COR-L47 (cell line): ENCODE results near the gene U2SURP.

Experiments used
- DNase-seq: peaks from one replicate; lab custom pipeline; 2025; lab: John Stamatoyannopoulos, UW

Gene U2SURP

DNA sequence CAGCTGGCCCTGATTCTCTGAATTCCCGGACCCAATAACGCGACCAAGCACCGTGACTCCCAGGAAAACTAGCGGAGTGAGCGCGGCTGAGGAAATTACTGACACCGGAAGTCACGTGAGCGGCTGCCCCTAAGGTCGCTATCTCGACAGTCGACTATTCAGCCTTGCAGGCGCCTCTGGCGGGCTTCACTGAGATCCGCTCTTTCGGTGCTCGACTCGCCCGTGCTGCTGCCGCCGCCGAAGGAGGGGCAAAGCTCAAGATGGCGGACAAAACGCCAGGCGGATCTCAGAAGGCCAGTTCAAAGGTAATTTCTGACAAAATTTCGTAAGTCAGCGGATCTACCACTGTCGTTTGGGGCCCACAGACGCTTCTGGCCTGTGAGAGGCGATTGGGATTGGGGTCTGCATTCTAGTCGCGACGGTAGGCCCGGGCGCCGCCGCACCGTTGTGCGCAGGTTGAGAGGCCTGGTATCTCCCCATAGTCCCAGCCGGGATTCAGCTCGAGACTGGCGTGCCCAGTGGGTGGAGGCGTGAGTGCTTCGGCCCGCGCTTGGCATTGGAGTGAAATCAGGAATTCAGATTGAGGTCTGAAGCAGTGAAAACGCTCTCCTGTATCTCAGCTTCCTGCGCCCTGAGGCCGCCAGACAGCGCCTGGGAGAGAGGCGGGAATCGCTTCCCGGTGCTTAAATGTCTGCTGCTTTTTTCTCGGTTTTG lies at the start of gene U2SURP:
U2SURP (plus strand) TSS at position 202 of the 714 bp plus-strand sequence; CDS start at position 261, 59 bp downstream.
- peak; percentile 100 for DNase-seq

DNA sequence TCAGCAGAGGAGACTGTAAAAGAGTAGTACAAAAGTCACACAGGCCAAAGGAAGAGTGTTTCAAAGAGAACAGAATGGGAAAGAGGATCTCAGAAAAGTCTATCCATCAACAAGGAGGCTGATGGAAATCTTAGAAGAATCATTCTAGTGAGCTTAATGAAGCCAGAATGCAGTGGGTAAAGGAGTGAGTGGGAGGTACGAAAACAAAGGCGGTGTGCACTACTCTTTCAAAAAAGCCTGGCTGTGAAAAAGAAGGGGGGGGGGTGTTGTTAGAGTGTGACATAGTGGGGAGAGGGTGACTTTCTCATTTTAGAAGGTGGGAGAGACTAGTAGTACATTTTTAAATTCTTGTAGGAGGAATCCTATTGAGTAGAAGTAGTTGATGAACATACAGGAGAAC lies 49.6 kb upstream of the U2SURP start:
- no peak for DNase-seq

DNA sequence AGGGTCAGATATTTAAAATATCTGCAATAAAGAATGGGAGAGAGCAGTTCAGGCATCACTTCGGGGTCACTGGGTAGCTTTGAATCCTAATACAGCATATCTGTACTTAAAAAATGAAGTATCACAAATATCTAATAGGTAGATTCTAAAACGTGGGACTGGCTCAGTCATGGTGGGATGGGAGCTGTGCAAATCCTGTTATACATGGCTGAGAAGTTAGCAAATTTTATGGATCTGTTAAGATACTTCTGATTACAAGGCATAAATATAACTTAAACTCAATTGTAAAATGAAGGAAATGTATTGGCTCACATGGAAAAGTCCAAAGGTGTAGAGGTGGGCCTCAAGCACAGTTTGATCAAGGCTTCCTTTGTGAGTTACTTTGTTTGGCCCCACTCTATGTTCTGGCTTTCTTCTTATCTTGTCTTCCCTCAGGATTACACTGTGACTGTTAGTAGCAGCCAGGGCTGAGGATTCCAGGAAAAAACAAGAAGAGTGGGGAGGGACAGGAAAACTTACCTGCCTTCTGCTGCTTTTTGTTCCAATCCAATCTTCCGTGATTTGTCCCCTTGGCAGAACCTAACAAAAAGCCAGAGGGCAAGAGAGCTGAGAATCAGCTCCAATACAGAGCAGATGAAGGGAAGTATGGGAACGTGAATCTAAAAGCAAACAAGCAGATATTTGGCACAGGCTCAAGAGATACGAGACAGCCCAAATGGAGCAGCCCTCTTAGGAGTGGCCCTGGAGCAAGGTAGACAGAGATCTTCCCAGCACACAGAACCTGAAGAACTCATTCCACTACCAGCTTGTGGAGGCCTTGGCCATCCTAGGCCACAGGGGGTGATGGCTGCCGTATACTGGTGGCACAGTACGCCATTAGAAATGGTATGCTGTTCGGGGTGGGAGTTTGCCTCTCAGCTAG lies 48.8 kb upstream of the U2SURP start:
- no peak for DNase-seq

GRCh38 chr3:142953443-142953842 lies 47.9 kb upstream of the U2SURP start:
- DNase-seq, result no peak

GRCh38 chr3:142958707-142959106 lies 42.7 kb upstream of the U2SURP start:
- DNase-seq, result no peak

- no peak for DNase-seq
These were observed 41.0 kb upstream of the U2SURP start for GRCh38 chr3:142960322-142960850.

DNA sequence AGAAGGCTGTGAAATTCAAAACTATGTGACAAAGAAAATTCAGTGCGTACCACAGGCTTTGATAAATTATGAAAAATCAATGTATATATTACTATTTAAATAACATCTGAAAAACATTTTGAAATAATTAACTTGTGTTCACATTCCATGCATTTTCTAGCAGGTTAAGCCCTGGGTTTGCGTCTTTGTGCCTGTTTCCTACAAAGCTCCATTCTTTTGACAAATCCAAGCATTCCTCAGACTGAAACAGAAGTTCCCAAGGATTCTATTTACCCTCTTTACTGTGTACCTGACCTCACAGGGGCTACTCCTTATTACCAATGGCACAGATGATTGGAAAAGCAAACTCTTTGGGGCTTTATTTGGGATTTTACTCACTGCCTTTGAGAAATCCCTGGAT lies 39.8 kb upstream of the U2SURP start:
- no peak for DNase-seq

- no peak for DNase-seq
These were observed 39.2 kb upstream of the U2SURP start for GRCh38 chr3:142962175-142962519.

DNA sequence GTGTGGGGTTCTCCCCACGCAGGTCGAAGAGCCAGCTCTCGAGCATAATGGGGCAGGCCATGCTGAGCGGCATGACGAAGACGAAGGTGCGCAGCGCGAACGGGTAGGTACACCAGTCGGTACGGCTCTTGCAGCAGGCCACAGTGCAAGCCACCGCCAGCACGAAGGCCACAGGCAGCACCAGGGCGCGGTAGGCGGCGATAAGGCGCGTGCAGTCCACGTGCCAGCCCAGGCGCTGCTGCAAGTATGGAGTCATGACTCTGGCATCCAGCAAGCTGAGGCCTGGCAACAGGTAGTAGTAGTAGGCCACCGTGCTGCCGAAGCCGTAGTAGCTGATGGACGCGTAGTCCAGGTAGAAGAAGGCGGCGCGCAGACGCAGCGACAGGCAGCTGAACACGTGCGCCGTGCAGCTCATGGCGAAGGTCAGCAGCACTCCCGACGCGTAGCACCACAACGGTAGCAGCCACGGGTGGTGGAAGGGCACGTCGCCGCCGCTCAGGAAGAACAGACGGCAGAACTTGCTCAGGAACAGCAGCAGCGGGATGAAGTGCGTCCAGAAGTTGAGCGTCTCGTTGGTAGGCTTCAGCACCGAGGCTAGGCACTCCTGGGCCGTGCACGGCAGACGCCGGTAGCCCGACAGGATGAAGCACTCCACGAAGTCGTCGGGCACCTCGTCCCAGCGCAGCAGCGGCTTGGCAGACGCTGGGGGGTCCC lies 38.7 kb upstream of the U2SURP start:
- DNase-seq, result no peak

- peak; percentile 45 for DNase-seq
These were observed 38.2 kb upstream of the U2SURP start for GRCh38 chr3:142963234-142963515.

GRCh38 chr3:142963516-142964448 lies 37.6 kb upstream of the U2SURP start, which contains the start of gene PAQR9:
Gene PAQR9, minus strand, starts transcription at chr3:142963674. Its CDS starts 338 bp downstream, at chr3:142963336.
- peak; percentile 56 for DNase-seq

DNA sequence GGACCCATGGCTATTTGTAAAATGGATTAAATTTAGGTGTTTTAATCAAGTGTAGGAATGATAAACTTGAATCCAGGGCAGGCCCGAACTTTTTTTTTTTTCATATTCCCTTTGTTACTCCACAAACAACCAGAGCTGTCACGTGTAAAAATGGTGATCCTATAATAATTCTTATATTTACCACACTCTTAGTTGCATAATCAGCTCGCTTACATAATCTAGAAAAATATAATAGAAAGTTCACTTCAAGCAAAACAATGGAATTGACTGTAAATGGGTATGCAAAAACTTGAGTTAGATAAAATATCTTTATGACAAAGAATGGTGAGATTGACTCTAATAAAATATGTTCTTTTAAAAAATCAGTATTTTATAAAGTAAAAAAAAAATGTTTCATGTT lies 35.8 kb upstream of the U2SURP start:
- DNase-seq, result no peak

- DNase-seq, result no peak
These were observed 34.6 kb upstream of the U2SURP start for GRCh38 chr3:142966808-142967207.

DNA sequence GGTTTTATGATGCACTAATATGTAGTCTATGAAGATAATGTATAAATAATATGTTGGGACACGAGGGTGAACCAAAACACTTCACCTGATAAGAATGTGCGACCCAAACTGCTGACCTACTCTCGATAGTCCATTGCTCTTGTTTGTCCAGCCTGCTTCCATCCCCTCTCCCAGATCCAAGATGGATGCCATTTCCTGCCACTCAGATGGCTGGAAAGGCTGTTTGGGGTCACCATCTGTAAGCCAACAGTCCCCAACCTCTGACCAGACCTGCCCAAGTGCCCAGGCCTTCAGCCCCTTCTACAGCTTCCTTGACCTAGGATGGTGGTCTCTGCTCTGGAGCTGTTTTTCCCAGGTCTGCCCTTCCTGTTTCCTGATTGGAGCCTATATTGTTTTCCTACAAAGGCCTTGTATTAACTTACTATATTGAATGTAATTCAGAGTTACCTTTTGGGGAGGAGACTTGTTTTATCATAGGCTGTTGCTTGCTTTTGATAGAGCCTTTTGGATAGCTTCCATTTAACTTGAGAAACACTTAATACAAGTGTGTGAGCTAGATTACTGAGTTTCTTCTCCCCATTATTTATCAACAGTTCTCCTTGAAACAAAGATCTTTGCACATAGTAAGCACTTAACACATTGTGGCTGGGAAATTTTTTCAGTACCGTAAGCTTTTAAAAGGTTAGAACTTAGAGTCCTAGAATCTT lies 32.9 kb upstream of the U2SURP start:
- no peak for DNase-seq

GRCh38 chr3:142971431-142971830 lies 29.9 kb upstream of the U2SURP start:
- DNase-seq, result no peak

GRCh38 chr3:142972092-142972753 lies 29.1 kb upstream of the U2SURP start:
- no peak for DNase-seq

DNA sequence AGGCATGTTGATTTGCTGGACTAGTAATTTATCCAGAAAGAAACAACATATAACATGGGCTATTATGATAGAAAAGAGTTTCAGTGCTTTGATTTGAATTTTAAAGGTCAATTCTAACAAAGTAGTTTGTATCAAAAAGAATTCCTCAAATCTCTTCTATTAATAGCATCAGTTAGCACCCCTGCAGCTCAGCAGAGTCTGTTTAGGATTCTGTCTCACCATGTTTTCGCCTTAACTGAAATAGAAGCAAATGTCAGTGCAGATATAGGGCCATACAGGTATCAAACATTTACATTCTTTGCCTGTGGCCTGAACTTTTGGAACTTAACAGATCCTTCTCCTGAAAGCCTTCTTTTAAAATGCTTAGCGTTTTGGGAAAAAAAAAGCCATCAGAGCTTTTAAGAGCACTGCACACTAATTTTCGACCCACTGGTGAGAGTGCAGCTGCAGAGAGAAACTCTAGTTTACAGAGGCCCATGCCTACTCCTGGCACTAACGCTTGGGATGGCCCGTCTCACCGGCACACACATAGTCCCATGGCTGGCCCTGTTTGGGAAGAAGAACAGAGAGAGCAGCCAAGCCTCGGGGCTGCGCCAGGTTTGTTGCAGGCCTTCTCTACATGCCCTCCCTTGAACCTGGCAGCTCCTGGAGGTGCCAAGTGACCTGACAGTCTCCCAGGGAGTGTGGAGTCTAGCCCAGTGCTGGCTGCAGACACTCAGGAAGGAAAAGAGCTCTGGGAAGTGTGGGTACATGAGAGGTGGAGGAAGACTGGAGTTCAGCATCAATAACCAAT lies 28.0 kb upstream of the U2SURP start:
- no peak for DNase-seq

- DNase-seq, result no peak
These were observed 25.9 kb upstream of the U2SURP start for GRCh38 chr3:142975316-142975995.
